Astrocyte of the hippocampus (primary cell): ENCODE data around the gene KRT84.
"Not testable (repeated sequence)": the region's sequence is repeated elsewhere in the genome, so short reads cannot be mapped to it uniquely, and the experiment has no call there.

Experiments
- DNase-seq: peaks from one replicate; pipeline ENCODE4 v3.0.0; 2011; ENCODE audit warnings: low read depth, low spot score

Gene KRT84

GRCh38 chr12:52345041-52345440, 40.4 kb downstream of the KRT84 start:
- DNase-seq, result not testable (repeated sequence)

GRCh38 chr12:52344111-52344510, 41.3 kb downstream of the KRT84 start:
- DNase-seq, result no peak

- no peak for DNase-seq
These were observed 41.9 kb downstream of the KRT84 start for GRCh38 chr12:52343550-52343949.

- DNase-seq, result no peak
These were observed 42.5 kb downstream of the KRT84 start for GRCh38 chr12:52342781-52343490.

- DNase-seq, result no peak
These were observed 44.3 kb downstream of the KRT84 start for GRCh38 chr12:52341066-52341580.

- DNase-seq, result no peak
These were observed 47.1 kb downstream of the KRT84 start for GRCh38 chr12:52338241-52338960.

GRCh38 chr12:52337054-52337453, 48.4 kb downstream of the KRT84 start:
- DNase-seq, result no peak

- no peak for DNase-seq
These were observed 48.8 kb downstream of the KRT84 start for GRCh38 chr12:52336641-52337040.

- DNase-seq, result no peak
These were observed 49.7 kb downstream of the KRT84 start for GRCh38 chr12:52335598-52336262.

GRCh38 chr12:52334185-52334584, 51.3 kb downstream of the KRT84 start:
- no peak for DNase-seq

GRCh38 chr12:52333321-52333720, 52.1 kb downstream of the KRT84 start:
- no peak for DNase-seq

GRCh38 chr12:52332381-52332780, 53.1 kb downstream of the KRT84 start:
- DNase-seq, result no peak

GRCh38 chr12:52331833-52332232, 53.6 kb downstream of the KRT84 start:
- no peak for DNase-seq

- DNase-seq, result no peak
These were observed 54.4 kb downstream of the KRT84 start for GRCh38 chr12:52331039-52331438.

- no peak for DNase-seq
These were observed 57.5 kb downstream of the KRT84 start for GRCh38 chr12:52327830-52328500.
